Aorta (tissue), 5 donors: Measurements from ENCODE around the gene ALS2CL. TPM values are rescaled to one million over a fixed set of nuclear protein-coding genes. Genes with fewer than 3 reads are reported as not detected.

Experiments used
- ATAC-seq: fragments of 200-7000 bp; cut with Tn5 transposase; one replicate; pipeline ENCODE4 v1.9.1; 2022; ENCODE audit warnings: moderate library complexity; ENCODE audit not compliant: low FRiP score
- DNase-seq, 2 donors: peaks; one replicate each; pipeline ENCODE4 v3.0.0-alpha.2; 2020
- H3K27ac ChIP-seq, 2 donors: one replicate each; pipeline ENCODE4 v1.5.1; 2013; ENCODE audit warnings: low read length in 2 of 2, mild to moderate bottlenecking in 2 of 2, moderate library complexity in 2 of 2, control low read depth in 1 of 2, inconsistent platforms in 1 of 2, low read depth in 1 of 2
- H3K27me3 ChIP-seq, 2 donors: one replicate each; pipeline ENCODE4 v1.6.1; 2013; ENCODE audit warnings: control low read depth in 1 of 2, low read length in 1 of 2, mild to moderate bottlenecking in 1 of 2, moderate library complexity in 1 of 2; ENCODE audit not compliant: insufficient read depth in 2 of 2, control insufficient read depth in 1 of 2
- H3K36me3 ChIP-seq, 2 donors: one replicate each; pipeline ENCODE4 v1.6.1; 2013; ENCODE audit warnings: control low read depth in 1 of 2, low read length in 1 of 2, mild to moderate bottlenecking in 1 of 2; ENCODE audit not compliant: insufficient read depth in 2 of 2, control insufficient read depth in 1 of 2
- H3K4me1 ChIP-seq, 2 donors: one replicate each; pipeline ENCODE4 v1.6.1; 2013; ENCODE audit warnings: low read length in 2 of 2, control low read depth in 1 of 2, mild to moderate bottlenecking in 1 of 2, moderate library complexity in 1 of 2; ENCODE audit not compliant: insufficient read depth in 2 of 2, control insufficient read depth in 1 of 2
- H3K4me3 ChIP-seq, 2 donors: one replicate each; pipeline ENCODE4 v1.5.1; 2013; ENCODE audit warnings: low read length in 2 of 2, control low read depth in 1 of 2, mild to moderate bottlenecking in 1 of 2
- H3K9me3 ChIP-seq: one replicate; pipeline ENCODE4 v1.6.1; 2013; ENCODE audit warnings: mild to moderate bottlenecking, low read length; ENCODE audit not compliant: control insufficient read depth
- WGBS, 2 donors: extraction: QIAGEN DNeasy Blood & Tissue Kit; methylation state at CpG; one replicate each; pipeline ENCODE4 v1.1.7; 2013; 5-methylcytosine and 5-hydroxymethylcytosine counted together
- intact Hi-C, 2 donors: fragments of 100-400 bp; cut with DNase I; formaldehyde crosslinking; loops; one replicate each; pipeline versions ENCODE4 v1.14.2 to v1.15.0; 2022
- polyA plus RNA-seq, 2 donors: library from polyadenylated mRNA; stranded (reverse); fragments of 200-250 nt; gene quantifications; one replicate each; pipeline ENCODE4 v1.2.3, GENCODE V29; 2013
- total RNA-seq, 2 donors: library from RNA; stranded (reverse); fragmentation: NEBNext Ultra II Directional; extraction: Animal tissue kit (Norgen Biotek cat#: 25700); gene quantifications; one replicate each; pipeline ENCODE4 v1.2.1, GENCODE V29; 2021
- donor health status: healthy with polysubstance abuse.
- donor health status: Bipolar disorder and iron deficiency.
- donor health status: DM: no; HTN: no; CAD: no.
- donor health status: DM: no; HTN: no; CAD: no.
- donor health status: DM: yes; HTN: yes; CAD: no.

ALS2CL gene
- total and polyA plus RNA-seq, 4 donors, result 3.8 to 40.7 (median 24.9) TPM

DNA sequence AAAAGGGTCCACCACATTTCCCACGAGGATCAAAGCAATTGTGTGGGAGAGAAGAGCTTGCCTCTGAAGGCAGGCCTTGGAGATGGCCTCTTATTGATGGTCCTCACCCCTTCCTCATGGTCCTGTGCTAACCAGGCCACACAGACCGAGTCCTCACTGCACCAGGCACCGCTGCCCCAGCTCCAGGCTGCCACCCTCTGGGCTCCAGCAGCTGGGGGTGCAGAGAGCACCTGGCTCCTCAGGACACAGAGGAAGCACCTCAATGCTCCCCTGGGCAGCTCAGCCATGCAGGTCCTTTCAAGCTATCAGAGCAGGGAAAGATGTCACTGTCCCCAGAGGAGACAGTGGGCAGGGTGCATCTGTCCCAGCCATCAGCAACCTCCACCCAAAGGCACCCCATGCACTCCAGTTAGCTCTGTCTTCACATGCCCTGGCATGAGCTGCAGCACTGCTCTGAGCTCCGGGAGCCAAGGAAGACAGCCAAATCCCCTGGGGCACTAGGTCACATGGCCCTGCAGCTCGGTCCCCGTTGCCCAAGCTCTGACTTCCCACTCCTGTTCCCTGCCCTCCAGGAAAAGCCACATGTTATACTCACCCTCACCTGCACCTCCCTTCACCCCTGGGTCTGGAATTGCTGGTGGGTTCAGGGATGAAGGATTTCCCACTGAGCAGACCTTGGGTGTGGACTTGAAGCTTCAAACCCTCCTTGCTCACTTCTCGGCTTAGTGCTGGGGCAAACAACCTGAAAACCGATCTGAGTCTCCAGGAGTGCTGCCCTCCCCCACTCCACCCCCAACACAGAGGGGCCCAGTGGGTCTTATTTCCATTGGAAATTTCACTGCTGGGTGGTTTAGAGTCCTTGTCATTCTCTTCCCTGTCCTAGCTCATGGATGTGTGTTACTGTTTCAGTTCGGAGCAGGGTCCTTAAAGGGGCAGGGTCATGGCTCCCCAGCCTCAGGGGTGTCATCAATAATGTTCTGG lies 32.6 kb downstream of the ALS2CL start:
- no peak for DNase-seq
- H3K36me3 ChIP-seq, result no peaks in the 10 kb centered on the region
- H3K27me3 ChIP-seq, result no peaks in the 10 kb centered on the region
- intact Hi-C loops, result no loop called here
- ATAC-seq, result no peak
- 35 to 48% methylated on average over 9 of the region's 9 CpGs for WGBS, 2 donors
- no peak overlapping the region for H3K27ac ChIP-seq
- no peaks in the 10 kb centered on the region for H3K4me1 ChIP-seq
- H3K4me3 ChIP-seq, result no peak overlapping the region
- H3K9me3 ChIP-seq, result no peaks in the 10 kb centered on the region

DNA sequence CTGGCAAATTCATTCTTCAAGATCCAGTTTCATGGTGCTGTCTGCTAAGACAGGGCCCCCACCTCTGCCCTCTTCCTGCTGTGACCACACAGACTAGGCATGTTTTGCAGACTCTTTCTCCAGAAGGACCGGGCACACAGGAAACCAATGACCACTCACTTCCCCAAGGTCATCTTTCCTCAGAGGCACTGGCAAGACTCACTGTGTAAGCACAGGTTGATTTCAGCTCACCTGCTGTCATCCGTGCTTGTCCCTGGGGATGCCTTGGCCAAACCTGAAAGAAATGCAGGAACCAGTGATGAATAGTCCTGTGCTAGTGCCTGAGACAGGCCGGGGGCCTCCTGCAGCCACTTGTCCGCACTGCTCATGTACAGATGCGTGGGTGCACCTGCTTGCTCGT lies 33.5 kb downstream of the ALS2CL start:
- Histone ChIP-seq H3K9me3 (no peaks in the 10 kb centered on the region), H3K27ac (no peak overlapping the region), H3K4me3 (no peak overlapping the region), H3K4me1 (no peaks in the 10 kb centered on the region), H3K36me3 (no peaks in the 10 kb centered on the region), H3K27me3 (no peaks in the 10 kb centered on the region)
- intact Hi-C loops, result no loop called here
- whole genome bisulfite sequencing, 2 donors, result 92% methylated on average over 6 of the region's 6 CpGs
- DNase-seq (no peak), ATAC-seq (no peak)

DNA sequence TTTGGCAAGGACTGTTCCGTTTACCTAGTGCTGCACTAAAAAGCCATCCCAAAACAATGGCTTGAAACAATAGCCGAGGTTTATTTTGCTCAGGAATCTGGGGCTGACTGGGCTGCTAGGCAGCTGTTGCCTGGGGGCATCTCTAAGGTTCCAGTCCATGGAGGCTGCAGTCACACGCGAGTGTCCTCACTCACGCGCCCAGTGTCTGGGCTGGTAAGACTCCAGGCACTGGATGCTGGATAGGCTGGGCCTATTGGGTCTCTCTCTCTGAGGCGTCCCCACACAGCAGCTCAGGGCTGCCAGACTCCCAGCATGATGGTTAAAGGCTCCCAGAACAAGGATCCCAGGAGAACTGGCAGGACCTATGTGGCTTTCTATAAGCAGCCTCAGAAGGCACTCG lies 34.2 kb downstream of the ALS2CL start:
- DNase-seq (no peak), ATAC-seq (no peak)
- intact Hi-C loops, result no loop called here
- 90 to 91% methylated on average over 8 of the region's 8 CpGs for WGBS, 2 donors
- Histone ChIP-seq H3K36me3 (no peaks in the 10 kb centered on the region), H3K4me3 (no peak overlapping the region), H3K27me3 (no peaks in the 10 kb centered on the region), H3K27ac (no peak overlapping the region), H3K4me1 (no peaks in the 10 kb centered on the region), H3K9me3 (no peaks in the 10 kb centered on the region)

DNA sequence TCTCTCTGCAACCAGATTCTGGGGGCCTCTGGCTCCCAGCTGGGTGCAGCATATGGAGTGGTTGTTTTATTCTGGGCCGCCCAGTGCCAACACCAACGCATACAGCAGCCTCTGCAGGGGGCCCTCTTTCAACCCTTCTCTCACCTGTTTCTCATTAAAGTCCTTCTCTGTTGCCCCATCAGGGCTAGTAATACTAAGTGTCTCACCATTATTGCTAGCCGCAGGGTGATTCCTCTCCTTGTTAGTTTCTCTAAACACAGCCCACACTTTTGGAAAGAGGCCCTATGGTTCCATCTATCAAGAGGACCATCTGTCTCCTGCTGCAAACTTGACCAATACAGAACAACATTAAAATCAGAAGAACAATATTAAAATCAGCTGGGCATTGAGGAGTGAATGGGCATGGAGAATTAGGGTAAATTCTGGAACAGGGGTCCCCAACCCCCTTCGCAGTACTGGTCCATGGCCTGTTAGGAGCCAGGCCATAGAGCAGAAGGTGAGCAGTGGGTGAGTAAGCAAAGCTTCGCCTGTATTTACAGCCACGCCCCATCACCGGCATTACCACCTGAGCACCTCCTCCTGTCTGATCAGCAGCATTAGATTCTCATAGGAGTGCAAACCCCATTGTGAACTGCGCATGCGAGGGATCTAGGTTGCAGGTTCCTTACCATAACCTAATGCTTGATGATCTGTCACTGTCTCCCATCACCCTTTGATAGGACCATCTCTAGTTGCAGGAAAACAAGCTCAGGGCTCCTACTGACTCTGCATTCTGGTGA lies 36.5 kb downstream of the ALS2CL start:
- no peaks in the 10 kb centered on the region for H3K27me3 ChIP-seq
- H3K9me3 ChIP-seq, result no peaks in the 10 kb centered on the region
- no peaks in the 10 kb centered on the region for H3K4me1 ChIP-seq
- H3K4me3 ChIP-seq, result no peak overlapping the region
- intact Hi-C loops, result no loop called here
- WGBS, 2 donors, result 72 to 74% methylated on average over 9 of the region's 9 CpGs
- no peaks in the 10 kb centered on the region for H3K36me3 ChIP-seq
- DNase-seq (no peak), ATAC-seq (no peak)
- no peak overlapping the region for H3K27ac ChIP-seq

DNA sequence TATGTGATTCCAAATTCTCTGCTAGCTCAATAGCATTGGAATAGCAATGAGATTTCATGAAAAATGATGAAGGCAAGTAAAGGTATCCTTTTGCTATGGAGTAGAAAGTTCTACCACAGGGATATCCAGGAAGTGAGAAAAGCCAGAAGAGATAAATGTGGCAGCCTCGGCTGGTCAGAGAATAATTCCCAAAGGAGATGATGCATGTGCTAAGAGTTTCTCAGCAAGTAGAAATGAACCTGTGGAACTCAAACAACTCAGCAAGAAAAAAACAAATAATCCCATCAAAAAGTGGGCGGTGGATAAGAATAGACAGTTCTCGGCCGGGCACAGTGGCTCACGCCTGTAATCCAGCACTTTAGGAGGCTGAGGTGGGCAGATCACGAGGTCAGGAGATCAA lies 38.2 kb downstream of the ALS2CL start:
- H3K36me3 ChIP-seq, result no peaks in the 10 kb centered on the region
- DNase-seq (no peak), ATAC-seq (no peak)
- no peaks in the 10 kb centered on the region for H3K27me3 ChIP-seq
- H3K4me1 ChIP-seq, result no peaks in the 10 kb centered on the region
- no peak overlapping the region for H3K4me3 ChIP-seq
- WGBS, 2 donors, result 46 to 58% methylated on average over 6 of the region's 6 CpGs
- H3K9me3 ChIP-seq, result no peaks in the 10 kb centered on the region
- no peak overlapping the region for H3K27ac ChIP-seq
- intact Hi-C loops, result no loop called here

DNA sequence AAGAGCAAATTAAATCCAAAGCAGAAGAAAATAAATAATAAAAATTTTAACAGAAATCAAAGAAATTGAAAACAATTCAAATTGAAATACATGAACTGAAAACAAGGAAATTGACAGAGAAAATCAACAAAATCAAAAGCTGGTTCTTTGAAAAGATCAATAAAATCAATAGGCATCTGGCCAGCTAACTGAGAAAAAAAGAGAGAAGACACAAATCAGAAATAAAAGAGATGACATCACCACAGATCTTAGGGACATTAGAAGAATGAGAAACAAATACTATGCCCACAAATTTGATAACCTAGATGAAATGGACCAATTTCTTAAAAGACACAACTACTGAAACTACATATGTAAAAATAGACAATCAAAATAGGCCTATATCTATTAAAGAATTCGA lies 42.4 kb downstream of the ALS2CL start:
- Histone ChIP-seq H3K4me3 (no peak overlapping the region), H3K9me3 (no peaks in the 10 kb centered on the region), H3K4me1 (no peaks in the 10 kb centered on the region), H3K36me3 (no peaks in the 10 kb centered on the region), H3K27ac (no peak overlapping the region), H3K27me3 (no peaks in the 10 kb centered on the region)
- DNase-seq (no peak), ATAC-seq (no peak)
- 44 to 63% methylated on average over 1 of the region's 1 CpG for WGBS, 2 donors
- intact Hi-C loops, result no loop called here

DNA sequence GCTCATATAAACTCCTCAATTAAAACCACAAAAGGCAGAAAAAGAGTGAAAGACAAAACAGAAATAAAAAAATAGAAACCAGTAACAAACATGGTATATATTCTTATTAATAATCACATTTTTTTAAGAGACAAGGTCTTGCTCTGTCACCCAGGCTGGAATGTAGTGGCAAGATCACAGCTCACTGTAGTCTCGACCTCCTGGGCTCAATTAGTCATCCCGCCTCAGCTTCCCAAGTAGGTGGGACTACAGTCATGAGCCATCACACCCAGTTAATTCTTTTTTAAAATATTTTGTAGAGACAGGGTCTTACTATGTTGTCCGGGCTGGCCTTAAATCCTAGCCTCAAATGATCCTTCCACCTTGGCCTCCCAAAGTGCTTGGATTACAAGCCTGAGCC lies 44.0 kb downstream of the ALS2CL start:
- ATAC-seq (no peak), DNase-seq (no peak)
- H3K36me3 ChIP-seq, result no peaks in the 10 kb centered on the region
- H3K27me3 ChIP-seq, result no peaks in the 10 kb centered on the region
- H3K4me3 ChIP-seq, result no peak overlapping the region
- no peak overlapping the region for H3K27ac ChIP-seq
- H3K9me3 ChIP-seq, result no peaks in the 10 kb centered on the region
- WGBS, 2 donors, result 71 to 78% methylated on average over 3 of the region's 3 CpGs
- H3K4me1 ChIP-seq, result no peaks in the 10 kb centered on the region
- intact Hi-C loops, result no loop called here

DNA sequence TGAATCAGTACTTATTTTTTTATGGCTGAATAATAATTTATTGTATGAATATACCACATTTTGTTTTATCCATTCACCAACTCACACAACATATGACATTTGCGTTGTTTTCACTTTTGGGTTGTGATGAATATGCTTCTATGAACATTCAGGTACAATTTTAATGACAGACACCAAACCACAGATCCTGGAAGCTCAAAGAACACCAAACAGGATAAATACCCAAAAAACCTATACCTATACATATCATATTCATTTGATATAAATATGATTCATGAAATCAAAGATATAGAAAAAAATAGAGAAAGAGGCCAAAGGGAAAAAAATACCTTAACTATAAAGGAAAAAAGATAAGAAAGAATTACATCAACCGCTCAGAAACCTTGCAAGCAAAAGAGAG lies 45.4 kb downstream of the ALS2CL start:
- no peaks in the 10 kb centered on the region for H3K36me3 ChIP-seq
- 47 to 92% methylated on average over 2 of the region's 2 CpGs for WGBS, 2 donors
- no peaks in the 10 kb centered on the region for H3K4me1 ChIP-seq
- DNase-seq (no peak), ATAC-seq (no peak)
- intact Hi-C loops, result no loop called here
- no peak overlapping the region for H3K27ac ChIP-seq
- H3K4me3 ChIP-seq, result no peak overlapping the region
- H3K9me3 ChIP-seq, result no peaks in the 10 kb centered on the region
- H3K27me3 ChIP-seq, result no peaks in the 10 kb centered on the region
